ENCODE results near the gene MAPKAP1.

- no peak for TF ChIP-seq POLR2A (IDR thresholded peaks at IDR 0.05)
- no peak for TF ChIP-seq CTCF (IDR thresholded peaks at IDR 0.05)
These were observed 236.0 kb downstream of the MAPKAP1 start for GRCh38 chr9:125470767-125471580.
